Adrenal gland (tissue), 5 donors: ENCODE data around the gene TYK2.

Experiments
- POLR2A ChIP-seq, 2 donors: fragments of 450-650 bp; IDR thresholded peaks; one replicate each; pipeline ENCODE4 v1.6.1; 2017; ENCODE audit warnings: antibody characterized with exemption in 2 of 2, mild to moderate bottlenecking in 2 of 2, moderate library complexity in 1 of 2
- TF ChIP-seq, protein P1 (sequence below), 6 experiments: fragments of 450-650 bp in 4 of 6; fragments of 200-600 bp in 2 of 6; sonication (generic) in 1 of 6; IDR thresholded peaks; 1 replicate in 5 of 6; 2 replicates in 1 of 6; pipeline versions ENCODE4 v1.5.1 to v1.8.0; 2016 to 2021; ENCODE audit warnings: antibody characterized with exemption in 6 of 6, mild to moderate bottlenecking in 2 of 6, moderate library complexity in 1 of 6
- donor health status: DM: no; HTN: no; CAD: no.

- TF ChIP-seq, protein P1, sequence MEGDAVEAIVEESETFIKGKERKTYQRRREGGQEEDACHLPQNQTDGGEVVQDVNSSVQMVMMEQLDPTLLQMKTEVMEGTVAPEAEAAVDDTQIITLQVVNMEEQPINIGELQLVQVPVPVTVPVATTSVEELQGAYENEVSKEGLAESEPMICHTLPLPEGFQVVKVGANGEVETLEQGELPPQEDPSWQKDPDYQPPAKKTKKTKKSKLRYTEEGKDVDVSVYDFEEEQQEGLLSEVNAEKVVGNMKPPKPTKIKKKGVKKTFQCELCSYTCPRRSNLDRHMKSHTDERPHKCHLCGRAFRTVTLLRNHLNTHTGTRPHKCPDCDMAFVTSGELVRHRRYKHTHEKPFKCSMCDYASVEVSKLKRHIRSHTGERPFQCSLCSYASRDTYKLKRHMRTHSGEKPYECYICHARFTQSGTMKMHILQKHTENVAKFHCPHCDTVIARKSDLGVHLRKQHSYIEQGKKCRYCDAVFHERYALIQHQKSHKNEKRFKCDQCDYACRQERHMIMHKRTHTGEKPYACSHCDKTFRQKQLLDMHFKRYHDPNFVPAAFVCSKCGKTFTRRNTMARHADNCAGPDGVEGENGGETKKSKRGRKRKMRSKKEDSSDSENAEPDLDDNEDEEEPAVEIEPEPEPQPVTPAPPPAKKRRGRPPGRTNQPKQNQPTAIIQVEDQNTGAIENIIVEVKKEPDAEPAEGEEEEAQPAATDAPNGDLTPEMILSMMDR (IDR thresholded peaks at IDR 0.05) = no peak
- TF ChIP-seq POLR2A (IDR thresholded peaks at IDR 0.05) = no peak
These were observed 18.8 kb downstream of the TYK2 start for GRCh38 chr19:10361569-10362011.
